MM.1S (cell line): Measurements from ENCODE around the gene FSD1.

Experiments
- CTCF ChIP-seq: fragments of 300-600 bp; sonication (generic); IDR thresholded peaks from 2 replicates; pipeline ENCODE4 v1.5.1; 2016; ENCODE audit warnings: antibody characterized with exemption, low read length, mixed read lengths
- EZH2 ChIP-seq: fragments of 300-600 bp; sonication (generic); optimal IDR thresholded peaks from 2 replicates; pipeline ENCODE3; 2017; ENCODE audit warnings: low read depth, mild to moderate bottlenecking, antibody characterized with exemption, low read length, mixed read lengths

- TF ChIP-seq CTCF: no peak
- TF ChIP-seq EZH2: no peak
Measured at GRCh38 chr19:4288091-4288777, 16.2 kb upstream of the FSD1 start.
